Anterior cingulate cortex (tissue), 58 donors: ENCODE results near the gene PVALEF.
A peak's percentile ranks its signal among the peaks of the same experiment; 100 is the strongest.

Experiments
- DNase-seq, 58 donors: peaks; one replicate each; lab custom pipeline; 2025; lab: John Stamatoyannopoulos, UW

The PVALEF gene

DNA sequence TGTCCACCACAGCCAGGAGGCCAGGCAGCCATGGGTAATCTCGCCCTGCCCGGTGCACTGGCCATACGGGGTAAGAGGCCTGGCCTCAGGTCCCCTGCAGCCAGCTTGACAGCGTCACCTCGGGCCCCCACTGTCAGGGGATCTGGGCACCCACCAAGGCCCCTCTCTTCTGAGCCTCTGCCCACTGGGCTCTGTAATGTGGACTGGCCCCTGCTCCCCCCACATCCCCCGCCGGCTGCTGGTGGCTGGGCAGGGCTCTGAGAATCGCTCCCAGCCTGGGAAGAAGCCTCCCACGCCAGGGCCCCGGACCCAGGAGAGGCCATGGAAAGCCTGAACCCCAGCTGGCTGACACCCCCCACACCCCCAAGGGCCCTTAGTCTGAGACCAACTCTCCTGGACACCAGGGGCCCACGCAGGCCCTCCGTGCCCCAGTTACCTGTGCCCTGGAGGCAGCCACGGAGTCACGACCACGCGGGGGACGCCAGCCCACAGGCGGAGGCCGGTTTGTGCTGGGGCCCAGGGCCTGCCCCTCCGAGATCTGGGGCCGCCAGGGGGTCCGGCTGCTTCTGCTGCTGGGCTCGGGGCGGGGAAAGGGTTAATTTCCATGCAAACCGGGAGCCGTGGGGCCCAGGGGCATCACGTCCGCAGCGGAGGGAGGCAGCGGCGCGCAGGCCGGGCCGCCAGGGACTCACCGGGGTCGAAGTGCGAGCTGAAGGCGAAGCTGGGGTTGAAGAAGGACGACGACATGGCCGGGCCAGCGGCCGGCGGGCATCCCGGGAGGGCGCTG is at the start of gene PVALEF:
PVALEF (plus strand) TSS at position 262 of the 787 bp plus-strand sequence. CDS start 15,720 bp downstream, outside the sequence.
- peak in 32 of 58 donors; percentile 33 to 78 (median 60) for DNase-seq

DNA sequence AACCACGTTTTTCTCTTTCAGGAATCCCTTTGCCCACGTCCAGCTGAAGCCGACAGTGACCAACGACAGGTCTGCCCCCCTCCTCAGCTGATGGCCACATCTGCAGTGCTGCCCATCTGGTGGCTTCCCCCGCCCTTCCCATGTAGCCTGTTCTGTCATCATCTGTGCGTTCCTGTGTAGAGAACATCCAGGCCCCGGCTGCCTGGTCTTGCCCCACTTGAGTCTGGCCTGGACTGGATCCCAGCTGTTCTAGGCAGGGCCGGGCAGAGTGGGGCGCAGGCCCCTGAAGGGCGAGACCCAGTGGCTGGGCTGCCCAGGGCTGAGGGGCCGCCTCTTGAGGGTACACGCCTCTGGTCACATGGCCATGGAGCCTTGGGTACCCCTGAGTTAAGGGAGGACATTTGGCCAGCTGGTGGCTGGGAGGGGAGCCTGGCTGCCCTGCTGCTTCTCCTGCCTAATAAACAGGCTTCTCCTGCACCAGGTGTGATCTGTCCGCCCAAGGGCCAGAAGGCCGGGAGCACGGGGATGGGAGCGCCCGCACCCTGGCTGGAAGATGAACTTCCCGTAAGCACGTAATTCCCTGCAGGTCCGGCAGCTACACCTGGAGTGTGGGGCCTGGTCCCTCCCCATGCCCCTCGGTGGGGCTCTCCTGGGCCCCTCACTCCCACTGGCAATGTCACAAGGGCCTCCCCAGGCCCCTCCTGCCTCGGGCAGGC is 49.4 kb upstream of the PVALEF start:
- DNase-seq, result peak in 14 of 58 donors; percentile 28 to 66 (median 47)

DNA sequence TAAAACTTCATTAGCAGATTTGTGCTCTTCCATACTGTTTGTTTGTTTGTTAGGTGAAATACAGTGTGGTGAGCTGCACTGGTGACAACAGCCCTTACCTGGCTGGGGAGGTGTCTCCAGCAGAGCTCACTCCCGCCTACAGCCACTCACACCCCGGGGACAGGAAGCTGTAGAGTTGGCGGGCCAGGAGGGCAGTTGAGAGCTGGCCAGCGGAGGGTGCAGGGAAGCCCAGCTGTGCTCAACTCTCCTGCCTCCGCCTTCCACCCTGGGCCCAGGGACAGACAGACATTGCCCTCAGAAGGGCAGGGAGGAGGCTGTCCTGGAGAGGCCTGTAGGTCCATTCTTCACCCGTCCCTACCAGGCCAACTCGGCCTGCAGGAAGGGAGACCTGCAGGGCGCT is 48.6 kb upstream of the PVALEF start:
- no peak for DNase-seq

DNA sequence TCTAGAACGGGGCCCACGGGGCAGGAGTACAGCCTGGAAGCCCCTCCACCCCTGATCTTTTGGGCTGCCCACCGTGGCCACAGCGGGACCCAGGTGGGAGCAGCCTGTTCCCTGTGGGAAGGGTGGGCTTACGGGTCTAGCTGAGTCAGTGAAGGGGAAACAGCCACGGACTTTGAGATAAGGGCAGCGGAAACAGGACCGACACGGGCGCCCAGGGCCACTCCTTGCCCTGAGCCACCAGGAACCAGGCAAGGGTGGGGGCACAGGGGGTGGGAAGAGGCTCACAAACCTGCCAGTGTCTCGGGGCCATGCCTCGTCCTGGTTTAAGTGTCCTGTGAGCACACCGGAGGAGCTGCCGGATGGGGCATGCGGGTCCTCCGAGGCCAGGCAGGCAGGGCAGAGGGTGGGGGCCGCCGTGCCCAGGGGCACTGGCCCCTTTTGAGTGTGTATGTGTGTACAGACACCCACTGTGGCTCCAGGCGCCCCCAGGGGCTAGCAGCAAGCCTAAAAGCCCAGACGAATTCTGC is 47.6 kb upstream of the PVALEF start:
- DNase-seq, result no peak

DNA sequence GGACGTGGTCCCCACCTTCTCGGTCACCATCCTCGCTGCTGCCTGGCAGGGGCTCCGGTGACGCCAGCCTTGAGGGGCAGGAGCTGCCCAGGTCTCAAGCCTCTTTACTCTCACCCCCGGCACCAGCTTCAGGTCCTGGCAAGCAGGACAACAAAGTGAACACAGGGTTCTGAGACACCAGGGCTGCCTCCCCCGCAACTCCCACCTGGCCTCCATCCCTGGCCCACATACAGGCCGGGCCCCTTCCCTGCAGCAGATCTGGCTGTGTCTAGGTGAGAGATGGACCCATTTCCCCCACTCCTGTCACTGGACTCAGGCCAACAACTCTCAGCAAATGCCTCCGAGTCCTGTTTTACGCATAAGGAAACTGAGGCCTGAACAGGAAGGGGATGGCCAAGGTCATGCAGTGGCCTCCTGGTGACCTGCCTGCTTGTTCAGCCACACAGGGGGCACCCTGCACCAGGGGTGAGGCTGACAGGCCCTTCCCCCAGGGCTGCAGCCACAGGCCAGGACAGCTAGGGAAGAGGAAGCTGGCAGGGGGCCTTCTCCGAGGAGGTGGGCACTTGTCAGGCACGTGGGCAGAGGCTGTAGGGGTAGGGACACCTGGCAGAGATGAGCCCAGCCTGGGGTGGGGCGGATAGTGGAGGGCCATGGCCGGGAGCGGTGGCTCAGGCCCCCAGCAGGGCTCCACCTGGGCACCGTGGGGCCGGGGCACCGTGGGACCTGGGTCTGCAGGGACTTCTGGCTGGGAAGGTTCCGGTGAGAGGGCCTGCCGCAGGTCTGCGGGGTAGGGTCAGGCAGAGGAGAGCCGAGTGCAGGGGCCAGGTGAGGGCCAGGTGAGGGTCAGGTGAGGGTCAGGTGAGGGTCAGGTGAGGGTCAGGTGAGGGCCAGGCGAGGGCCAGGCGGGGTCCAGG is 46.7 kb upstream of the PVALEF start:
- peak in 5 of 58 donors; percentile 13 to 57 (median 48) for DNase-seq

DNA sequence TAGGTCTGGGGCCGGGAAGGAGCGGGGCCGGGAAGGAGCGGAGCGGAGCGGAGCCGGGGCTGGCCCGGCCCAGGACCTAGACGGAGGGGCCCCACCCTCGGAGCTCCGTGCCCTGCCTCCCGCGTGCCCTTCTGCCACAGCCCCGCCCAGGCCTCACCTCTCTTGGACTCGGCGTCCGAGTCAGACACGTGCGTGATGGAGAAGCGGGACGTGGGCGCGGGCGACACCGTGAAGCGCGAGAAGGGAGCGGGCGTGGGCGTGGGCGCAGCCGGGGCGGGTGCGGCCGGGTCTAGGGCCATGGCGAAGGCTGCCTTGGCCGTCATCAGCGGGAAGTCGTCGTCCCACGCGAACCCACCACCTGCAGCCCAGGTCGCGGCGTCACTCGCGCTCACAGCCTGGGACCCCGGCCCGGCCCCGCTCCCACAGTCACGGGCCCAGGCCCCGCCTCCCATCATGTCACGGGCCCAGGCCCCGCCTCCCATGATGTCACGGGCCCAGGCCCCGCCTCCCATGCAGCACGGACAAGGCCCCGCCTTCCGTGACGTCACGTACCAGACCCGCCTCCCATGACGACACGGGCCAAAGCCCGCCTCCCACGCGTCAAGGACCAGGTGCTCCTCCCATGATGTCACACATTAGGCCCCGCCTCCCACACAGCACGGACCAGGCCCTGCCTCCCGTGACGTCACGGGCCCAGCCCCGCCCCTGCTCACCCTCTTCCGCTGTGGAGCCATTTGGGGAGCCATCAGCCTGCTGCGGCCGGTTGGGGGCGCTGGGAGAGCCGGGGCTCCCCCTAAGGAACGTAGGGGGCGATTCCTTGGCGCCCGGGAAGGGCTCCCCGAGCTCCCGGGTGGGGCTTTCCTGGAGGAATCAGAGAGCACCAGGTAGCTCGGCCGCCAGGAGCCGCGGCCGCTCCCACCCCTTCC is 45.8 kb upstream of the PVALEF start:
- DNase-seq, result peak in 57 of 58 donors; percentile 31 to 99 (median 89)

DNA sequence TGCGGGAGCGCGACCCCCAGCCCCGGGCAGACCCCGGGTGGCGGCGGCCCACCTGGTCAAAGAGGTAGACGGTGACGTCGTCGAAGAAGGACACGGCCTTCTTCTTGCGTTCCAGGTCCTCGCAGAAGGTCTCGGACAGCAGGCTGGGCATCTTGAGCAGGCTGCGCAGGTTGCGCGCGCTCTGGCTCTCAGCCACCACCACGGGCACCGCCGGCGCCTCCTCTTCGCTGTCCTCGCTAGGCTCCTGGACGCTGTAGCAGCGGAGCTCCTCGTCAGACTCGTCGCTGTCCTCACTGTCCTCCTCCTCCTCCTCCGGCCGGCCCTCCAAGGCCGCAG is 45.2 kb upstream of the PVALEF start:
- DNase-seq, result peak in 6 of 58 donors; percentile 31 to 70 (median 54)

DNA sequence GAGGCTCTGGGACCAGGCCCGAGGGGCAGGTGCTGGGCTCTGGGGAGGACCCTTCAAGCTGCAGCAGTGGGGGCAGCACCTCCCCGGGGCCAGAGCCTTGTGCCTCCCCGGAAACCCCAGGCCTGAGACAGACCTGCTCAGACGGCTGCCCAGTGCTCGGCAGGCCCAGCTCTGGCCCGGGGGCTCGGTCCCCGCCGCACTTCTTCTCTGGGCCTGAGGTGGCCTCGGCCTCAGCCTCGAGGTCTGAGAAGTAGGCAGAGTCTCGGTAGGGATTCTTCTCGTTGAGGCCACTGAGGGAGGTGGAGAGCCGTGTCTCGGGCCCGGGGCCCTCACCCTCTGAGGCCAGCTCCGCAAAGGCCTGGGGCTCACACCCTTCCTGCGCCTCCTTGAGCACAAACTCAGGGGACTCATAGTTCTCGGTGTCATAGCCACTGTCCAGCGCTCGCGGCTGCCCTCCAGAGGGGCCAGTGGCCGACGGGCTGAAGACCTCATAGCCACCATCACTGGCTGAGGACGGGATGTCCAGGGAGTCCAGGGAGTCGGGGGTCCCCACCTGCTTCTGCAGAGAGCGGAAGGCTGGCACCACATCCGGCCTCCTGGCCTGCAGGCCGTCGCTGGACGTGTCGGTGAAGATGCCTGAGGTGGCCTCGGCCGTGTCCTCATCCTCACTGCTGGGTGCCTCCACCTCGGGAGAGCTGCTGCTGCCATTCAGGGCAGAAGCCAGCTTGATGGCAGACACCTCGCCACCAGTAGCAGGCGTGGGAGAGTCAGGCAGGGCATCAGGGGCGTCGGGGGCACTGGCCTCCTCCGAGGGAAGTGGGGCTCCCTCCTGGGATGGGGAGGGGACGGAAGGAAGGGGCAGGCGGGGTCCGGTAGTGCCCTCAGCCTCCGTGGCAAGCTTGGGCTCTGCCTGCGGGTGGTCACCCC is 44.3 kb upstream of the PVALEF start:
- peak in 4 of 58 donors; percentile 16 to 60 (median 37) for DNase-seq

DNA sequence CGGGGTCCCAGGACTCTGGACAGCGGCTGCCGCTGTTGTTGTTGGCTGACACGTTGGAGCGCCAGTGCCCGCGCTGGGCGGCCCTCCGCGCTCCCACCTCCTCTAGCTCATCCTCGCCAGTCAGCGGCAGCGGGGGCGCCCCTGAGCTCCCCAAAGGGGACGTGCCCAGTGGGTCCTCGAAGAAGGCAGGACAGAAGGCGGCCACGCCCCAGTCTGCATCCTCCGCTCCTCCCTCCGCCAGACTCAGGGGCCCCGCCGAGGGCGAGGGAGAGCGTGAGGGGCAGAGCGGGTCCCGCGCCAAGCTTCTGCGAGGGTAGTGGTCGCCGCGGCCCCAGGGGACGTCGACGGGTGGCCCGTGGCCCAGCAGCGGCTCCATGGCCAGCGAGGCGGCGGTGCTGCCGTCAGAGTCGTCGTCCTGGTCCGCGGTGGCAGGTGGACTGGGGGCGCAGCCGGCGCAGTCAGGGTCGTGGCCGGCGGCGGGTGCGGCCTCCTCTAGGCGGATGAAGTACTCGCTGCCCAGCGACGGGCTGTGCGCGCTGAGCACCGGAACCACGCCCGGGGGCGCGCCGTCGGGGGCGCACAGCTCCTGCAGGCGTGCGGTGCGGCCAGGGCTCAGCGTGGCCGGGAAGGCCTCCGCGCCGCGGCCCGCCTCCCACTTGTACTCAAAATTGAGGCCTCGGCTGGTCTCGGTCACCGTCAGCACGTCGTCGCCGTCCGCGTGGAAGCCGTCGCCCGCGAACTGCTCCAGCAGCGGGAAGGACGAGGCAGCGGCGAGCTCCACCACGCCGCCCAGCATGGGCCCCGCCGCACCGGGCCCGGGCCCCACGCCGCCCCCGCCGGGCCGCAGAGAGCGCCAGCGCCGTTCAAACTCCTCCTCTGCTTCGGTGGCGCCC is 43.2 kb upstream of the PVALEF start:
- DNase-seq, result no peak

DNA sequence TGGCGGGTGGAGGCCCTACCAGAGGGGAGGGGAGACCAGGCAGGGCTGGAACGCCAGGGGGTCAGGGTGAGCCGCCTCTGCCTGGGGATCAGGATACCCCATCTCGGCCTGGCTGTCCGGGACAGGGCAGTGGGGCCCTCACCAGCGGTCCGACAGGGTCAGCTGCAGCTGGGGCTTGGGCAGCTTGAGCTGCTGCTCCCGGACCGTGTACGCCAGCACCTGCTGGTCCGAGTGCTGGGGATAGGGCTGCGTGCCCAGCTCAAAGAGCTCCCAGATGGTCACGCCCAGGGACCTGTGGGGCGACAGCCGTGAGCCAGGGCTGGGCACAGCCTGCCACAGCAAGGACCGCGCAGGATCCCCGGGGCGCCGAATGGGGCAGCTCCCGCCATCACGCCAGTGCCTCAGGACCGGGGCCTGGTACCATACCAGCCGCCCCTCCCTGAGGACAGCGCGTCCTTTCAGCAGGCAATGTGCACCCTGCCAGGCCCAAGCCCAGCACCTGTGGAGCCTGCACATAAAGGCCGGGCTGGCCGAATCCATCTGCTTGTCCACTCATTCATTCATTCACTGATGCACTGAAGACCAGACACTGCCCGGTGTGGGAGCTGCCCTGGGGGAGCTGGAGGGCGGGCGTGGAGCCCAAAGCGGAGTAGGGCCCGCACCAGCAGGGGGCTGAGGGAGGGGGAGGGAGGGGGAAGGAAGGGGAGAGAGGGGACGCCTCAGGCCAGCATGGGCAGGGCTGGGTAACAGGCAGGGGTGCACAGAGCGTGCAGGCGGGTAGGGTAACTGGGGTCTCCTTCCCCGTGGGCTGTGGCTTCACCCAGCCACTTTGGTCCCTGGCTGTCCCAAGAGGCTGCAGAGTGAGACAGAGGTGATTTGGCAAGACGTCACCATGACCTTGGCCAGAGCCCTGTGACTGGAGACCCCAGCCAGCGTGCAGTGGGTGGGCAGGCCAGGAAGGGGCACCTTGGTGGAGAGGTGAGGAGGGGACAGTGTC is 42.0 kb upstream of the PVALEF start:
- DNase-seq, result peak in 8 of 58 donors; percentile 21 to 65 (median 40)

DNA sequence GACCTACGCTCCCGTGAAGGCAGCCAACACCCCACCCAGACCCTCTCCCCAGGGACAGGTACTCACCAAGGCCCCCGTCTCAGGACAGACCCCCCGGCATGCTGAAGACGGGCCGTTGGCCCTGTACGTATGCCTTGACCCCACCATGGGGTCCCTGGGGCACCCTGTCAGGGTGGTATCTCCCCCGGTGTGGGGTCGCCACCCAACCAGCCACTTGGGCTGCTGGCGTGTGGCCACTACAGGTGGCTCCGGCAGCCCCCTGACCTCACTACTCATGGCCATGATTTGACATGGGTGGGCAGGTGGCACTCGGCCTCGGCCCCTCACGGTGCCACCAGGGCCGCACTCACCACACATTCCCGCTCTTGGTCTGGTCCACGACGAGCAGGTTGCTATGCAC is 40.9 kb upstream of the PVALEF start:
- no peak for DNase-seq

DNA sequence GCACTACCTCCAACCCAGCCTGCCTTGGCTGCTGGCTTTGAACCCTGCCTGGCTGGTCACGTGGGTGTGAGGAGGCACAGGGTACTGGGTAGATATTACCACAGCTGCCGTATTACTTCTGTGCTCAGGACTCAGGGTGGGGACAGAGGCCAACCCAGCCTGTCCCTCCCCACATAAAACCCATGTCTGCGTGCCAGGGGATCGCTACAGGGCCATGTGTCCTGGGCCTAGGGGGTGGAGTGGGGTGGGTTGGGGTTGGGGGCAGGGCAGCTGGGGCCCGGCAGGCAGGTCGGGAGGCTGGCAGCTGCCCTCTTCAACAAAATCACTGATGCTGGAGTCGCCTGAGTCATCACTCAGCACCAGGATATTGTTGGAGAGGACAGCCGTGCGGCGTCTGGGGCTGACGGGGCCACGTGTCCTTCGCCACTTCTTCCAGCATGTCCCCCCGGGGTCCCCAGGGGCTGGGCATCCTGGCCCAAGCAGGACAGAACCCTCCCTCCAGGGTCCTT is 39.7 kb upstream of the PVALEF start:
- DNase-seq, result peak in 14 of 58 donors; percentile 15 to 75 (median 54)

DNA sequence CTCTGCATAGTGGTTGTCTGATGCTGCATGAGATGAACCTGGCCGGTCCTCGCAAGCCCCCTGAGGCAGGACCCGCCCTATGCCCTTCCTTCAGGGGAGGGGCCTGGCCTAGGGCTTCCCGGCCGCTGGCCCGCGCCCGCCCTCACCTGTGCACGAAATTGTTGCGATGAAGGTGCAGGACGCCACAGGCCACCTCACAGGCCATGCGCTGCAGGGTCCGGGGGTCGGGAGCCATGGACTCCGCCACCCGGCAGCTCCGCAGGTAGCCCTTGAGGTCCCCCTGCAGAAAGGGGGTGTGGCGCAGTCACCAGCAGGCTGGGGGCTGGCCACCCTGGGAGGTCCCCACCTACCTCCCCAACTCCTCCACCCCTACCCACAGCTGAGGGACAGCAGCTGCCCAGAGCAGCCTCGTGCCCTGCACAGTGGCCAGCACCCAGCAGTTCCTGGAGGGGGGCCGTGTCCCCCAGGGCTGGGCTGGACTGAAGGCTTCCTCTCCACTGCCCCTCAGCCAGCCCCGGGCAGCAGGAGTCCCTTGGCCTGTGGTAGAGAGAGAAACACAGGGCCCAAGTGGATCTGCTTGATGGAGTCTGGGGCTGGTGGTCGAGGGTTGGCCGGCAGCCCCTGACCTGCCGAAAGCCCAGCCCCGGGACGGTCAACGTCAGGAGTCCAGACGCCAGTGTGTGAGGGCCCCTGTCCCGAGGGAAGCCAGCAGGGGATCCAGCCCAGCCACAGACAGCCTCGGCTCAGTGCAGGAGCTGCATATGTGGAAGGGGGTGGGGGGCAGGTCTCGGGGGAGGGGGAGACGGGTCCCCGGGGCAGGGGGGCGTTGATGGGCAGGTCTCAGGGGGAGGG is 38.8 kb upstream of the PVALEF start:
- peak in 27 of 58 donors; percentile 21 to 75 (median 51) for DNase-seq

DNA sequence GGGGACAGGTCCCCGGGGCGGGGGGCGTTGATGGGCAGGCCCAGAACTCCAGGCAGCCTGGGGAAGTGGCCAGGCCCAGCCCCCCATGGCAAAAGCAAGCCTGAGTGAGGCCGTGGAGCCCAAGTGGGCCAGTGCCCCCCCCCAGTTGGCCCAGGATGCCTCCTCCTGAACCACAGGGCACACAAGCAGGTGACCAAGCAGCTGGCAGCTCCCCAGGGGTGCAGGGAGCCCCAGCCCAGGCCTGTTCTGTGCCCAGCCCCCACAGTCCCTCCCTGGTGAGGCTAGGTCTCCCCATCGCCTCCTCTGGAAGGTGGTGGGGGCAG is 38.2 kb upstream of the PVALEF start:
- peak in 6 of 58 donors; percentile 18 to 58 (median 42) for DNase-seq
